SU-DHL-6 (cell line): ENCODE measurements around the gene TM2D3.

Experiments
- H2AFZ ChIP-seq: fragments of 200-600 bp; sonication (generic); 2 replicates; pipeline ENCODE4 v1.6.1; 2014; ENCODE audit warnings: low read depth, mild to moderate bottlenecking, moderate library complexity, mixed read lengths, antibody characterized with exemption, low read length; ENCODE audit not compliant: severe bottlenecking
- H3F3A ChIP-seq: fragments of 200-600 bp; shearing (Covaris generic); 2 replicates; pipeline ENCODE4 v1.6.0; 2016; ENCODE audit warnings: antibody characterized with exemption, mild to moderate bottlenecking; ENCODE audit not compliant: insufficient read depth
- H3K27ac ChIP-seq: fragments of 200-600 bp; sonication (generic); 2 replicates; pipeline ENCODE4 v1.5.1; 2016; ENCODE audit warnings: low read depth, mild to moderate bottlenecking, low read length, moderate library complexity, mixed read lengths
- H3K27me3 ChIP-seq: fragments of 200-600 bp; sonication (generic), shearing (Covaris generic); 2 replicates; pipeline ENCODE4 v1.6.0; 2014; ENCODE audit warnings: mild to moderate bottlenecking, low read length
- H3K36me3 ChIP-seq: fragments of 200-600 bp; sonication (generic); 2 replicates; pipeline ENCODE4 v1.6.1; 2014; ENCODE audit warnings: mild to moderate bottlenecking, low read length, mixed read lengths
- H3K4me2 ChIP-seq: fragments of 300-600, 200-600 bp; shearing (Covaris generic), sonication (generic); 2 replicates; pipeline ENCODE4 v1.6.0; 2014; ENCODE audit warnings: low read length, low read depth, mild to moderate bottlenecking; ENCODE audit not compliant: poor library complexity, severe bottlenecking
- H3K4me3 ChIP-seq: fragments of 200-600 bp; sonication (generic); 2 replicates; pipeline ENCODE4 v1.5.1; 2014; ENCODE audit warnings: antibody characterized with exemption, low read length, mild to moderate bottlenecking, mixed read lengths; ENCODE audit not compliant: insufficient read depth, poor library complexity, severe bottlenecking
- H3K79me2 ChIP-seq: fragments of 200-600 bp; sonication (generic); 2 replicates; pipeline ENCODE4 v1.6.1; 2014; ENCODE audit warnings: mild to moderate bottlenecking, low read length, moderate library complexity; ENCODE audit not compliant: insufficient read depth
- H3K9ac ChIP-seq: fragments of 200-600 bp; sonication (generic); 2 replicates; pipeline ENCODE4 v1.7.0; 2014; ENCODE audit warnings: mild to moderate bottlenecking, low read length
- H3K9me2 ChIP-seq: fragments of 200-600 bp; sonication (generic); replicated peaks from 2 replicates; pipeline ENCODE4 v1.6.1; 2014; ENCODE audit warnings: low read length; ENCODE audit not compliant: insufficient read depth
- H3K9me3 ChIP-seq: fragments of 200-600 bp; sonication (generic); 2 replicates; pipeline ENCODE4 v1.6.1; 2014; ENCODE audit warnings: low read length, mixed read lengths; ENCODE audit not compliant: insufficient read depth
- H4K20me1 ChIP-seq: fragments of 200-600 bp; sonication (generic); 2 replicates; pipeline ENCODE4 v1.6.1; 2014; ENCODE audit warnings: low read depth, mild to moderate bottlenecking, antibody characterized with exemption, low read length, moderate library complexity, mixed read lengths
- EZH2phosphoT487 ChIP-seq: fragments of 200-600 bp; sonication (generic), shearing (Covaris generic); conservative IDR thresholded peaks from 2 replicates; pipeline ENCODE4 v1.6.1; 2018; ENCODE audit warnings: mild to moderate bottlenecking, antibody characterized with exemption, low read length, moderate library complexity, mixed read lengths
- TF ChIP-seq, protein P1 (sequence below): fragments of 200-600 bp; sonication (generic); IDR thresholded peaks from one replicate; pipeline ENCODE4 v1.5.1; 2017; ENCODE audit warnings: antibody characterized with exemption, mild to moderate bottlenecking, low read length, moderate library complexity; ENCODE audit not compliant: insufficient read depth, poor library complexity, severe bottlenecking

The TM2D3 gene

DNA sequence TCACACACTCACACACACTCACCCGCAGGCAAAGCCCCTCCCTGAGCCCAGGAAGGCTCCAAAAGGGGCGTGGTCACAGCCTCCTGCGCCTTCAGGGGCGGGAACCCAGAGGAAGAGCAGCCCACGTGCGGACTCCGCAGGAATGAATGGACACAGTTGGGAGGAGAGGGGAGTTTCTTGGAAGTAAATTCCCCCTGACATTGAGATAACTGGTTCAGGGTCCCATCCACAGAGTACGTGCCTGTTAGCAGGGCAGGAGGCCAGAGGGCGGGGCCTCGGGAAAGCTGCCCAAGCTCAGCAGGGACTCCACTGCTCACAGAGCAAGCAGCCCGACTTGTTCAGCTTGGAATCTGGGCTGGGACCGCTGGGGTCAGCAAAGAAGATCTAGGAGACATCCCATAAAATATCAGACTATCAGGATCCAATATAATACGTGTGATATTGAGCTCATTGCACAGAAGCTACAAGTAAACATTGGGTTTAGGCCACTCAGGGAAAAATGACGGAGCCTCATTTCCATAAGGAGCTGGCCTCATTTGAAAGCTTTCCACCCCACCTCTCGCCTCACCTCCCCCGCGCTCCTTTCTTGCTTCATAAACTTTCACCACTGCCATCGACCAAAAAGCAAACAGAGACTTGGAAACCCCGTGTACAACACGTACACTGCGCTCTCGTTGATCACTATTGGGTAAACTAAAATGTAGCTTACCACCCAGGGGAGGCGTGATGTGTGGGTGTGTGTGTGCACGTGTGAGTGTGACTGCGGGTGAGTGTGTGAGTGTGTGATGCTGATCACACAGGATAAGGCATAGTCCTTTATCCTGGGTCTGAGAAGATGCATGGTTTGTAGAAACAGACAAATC, 36.0 kb downstream of the TM2D3 start:
- H3K9ac ChIP-seq, result no peak overlapping the region
- H2AFZ ChIP-seq, result no peak overlapping the region
- H3K27ac ChIP-seq, result no peak overlapping the region
- H3K27me3 ChIP-seq, result no peaks in the 10 kb centered on the region
- H3K79me2 ChIP-seq, result no peaks in the 10 kb centered on the region
- H3K4me2 ChIP-seq, result no peak overlapping the region
- no peaks in the 10 kb centered on the region for H3F3A ChIP-seq
- no peaks in the 10 kb centered on the region for H4K20me1 ChIP-seq
- TF ChIP-seq, protein P1, sequence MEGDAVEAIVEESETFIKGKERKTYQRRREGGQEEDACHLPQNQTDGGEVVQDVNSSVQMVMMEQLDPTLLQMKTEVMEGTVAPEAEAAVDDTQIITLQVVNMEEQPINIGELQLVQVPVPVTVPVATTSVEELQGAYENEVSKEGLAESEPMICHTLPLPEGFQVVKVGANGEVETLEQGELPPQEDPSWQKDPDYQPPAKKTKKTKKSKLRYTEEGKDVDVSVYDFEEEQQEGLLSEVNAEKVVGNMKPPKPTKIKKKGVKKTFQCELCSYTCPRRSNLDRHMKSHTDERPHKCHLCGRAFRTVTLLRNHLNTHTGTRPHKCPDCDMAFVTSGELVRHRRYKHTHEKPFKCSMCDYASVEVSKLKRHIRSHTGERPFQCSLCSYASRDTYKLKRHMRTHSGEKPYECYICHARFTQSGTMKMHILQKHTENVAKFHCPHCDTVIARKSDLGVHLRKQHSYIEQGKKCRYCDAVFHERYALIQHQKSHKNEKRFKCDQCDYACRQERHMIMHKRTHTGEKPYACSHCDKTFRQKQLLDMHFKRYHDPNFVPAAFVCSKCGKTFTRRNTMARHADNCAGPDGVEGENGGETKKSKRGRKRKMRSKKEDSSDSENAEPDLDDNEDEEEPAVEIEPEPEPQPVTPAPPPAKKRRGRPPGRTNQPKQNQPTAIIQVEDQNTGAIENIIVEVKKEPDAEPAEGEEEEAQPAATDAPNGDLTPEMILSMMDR, result no peak
- TF ChIP-seq EZH2phosphoT487, result no peak
- no peaks in the 10 kb centered on the region for H3K9me2 ChIP-seq
- H3K36me3 ChIP-seq, result no peaks in the 10 kb centered on the region
- no peaks in the 10 kb centered on the region for H3K9me3 ChIP-seq
- H3K4me3 ChIP-seq, result no peak overlapping the region

GRCh38 chr15:101615414-101615985, 36.7 kb downstream of the TM2D3 start:
- Histone ChIP-seq H3K36me3 (no peaks in the 10 kb centered on the region), H3K9me2 (no peaks in the 10 kb centered on the region), H3K4me3 (no peak overlapping the region), H4K20me1 (no peaks in the 10 kb centered on the region), H3K79me2 (no peaks in the 10 kb centered on the region), H3K9me3 (no peaks in the 10 kb centered on the region), H3K9ac (no peak overlapping the region), H3K27me3 (no peaks in the 10 kb centered on the region), H3K27ac (no peak overlapping the region), H3F3A (no peaks in the 10 kb centered on the region), H3K4me2 (no peak overlapping the region), H2AFZ (no peak overlapping the region)
- TF ChIP-seq EZH2phosphoT487, result no peak
- TF ChIP-seq, protein P1, result no peak

- H3K79me2 ChIP-seq, result no peaks in the 10 kb centered on the region
These were observed 37.4 kb downstream of the TM2D3 start for GRCh38 chr15:101614761-101615160.

More at GRCh38 chr15:101614761-101615160, 37.4 kb downstream of the TM2D3 start:
- TF ChIP-seq, protein P1, result no peak
- no peak for TF ChIP-seq EZH2phosphoT487
- H3F3A ChIP-seq, result no peaks in the 10 kb centered on the region
- no peak overlapping the region for H3K4me3 ChIP-seq
- H2AFZ ChIP-seq, result no peak overlapping the region
- H3K9me2 ChIP-seq, result no peaks in the 10 kb centered on the region
- no peaks in the 10 kb centered on the region for H3K9me3 ChIP-seq
- H3K4me2 ChIP-seq, result no peak overlapping the region
- H3K27me3 ChIP-seq, result no peaks in the 10 kb centered on the region
- no peaks in the 10 kb centered on the region for H4K20me1 ChIP-seq
- H3K9ac ChIP-seq, result no peak overlapping the region
- H3K27ac ChIP-seq, result no peak overlapping the region
- H3K36me3 ChIP-seq, result no peaks in the 10 kb centered on the region
